Activated CD4-positive, alpha-beta T cell treated with anti-CD3 and anti-CD28 coated beads, Interleukin-2, amount 50 U/mL, for 16 hours (primary cell): Measurements from ENCODE around the gene CEP63.
"Not testable (repeated sequence)": the region's sequence is repeated elsewhere in the genome, so short reads cannot be mapped to it uniquely, and the experiment has no call there.

Experiments
- DNase-seq: peaks from one replicate; pipeline ENCODE4 v3.0.0-alpha.2; 2020

CEP63 gene

DNA sequence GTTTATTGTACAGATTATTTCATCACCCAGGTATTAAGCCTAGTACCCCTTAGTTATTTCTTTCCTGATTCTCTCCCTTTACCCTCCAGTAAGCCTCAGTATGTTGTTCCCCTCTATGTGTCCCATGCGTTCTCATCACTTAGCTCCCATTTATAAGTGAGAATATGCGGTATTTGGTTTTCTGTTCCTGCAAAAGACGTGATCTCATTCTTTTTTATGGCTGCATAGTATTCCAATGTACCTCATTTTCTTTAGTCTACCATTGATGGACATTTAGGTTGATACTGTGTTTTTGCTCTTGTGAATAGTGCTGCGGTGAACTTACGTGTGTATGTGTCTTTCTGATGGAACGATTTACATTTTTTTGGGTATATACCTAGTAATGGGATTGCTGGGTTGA, 36.7 kb downstream of the CEP63 start:
- DNase-seq, result no peak

DNA sequence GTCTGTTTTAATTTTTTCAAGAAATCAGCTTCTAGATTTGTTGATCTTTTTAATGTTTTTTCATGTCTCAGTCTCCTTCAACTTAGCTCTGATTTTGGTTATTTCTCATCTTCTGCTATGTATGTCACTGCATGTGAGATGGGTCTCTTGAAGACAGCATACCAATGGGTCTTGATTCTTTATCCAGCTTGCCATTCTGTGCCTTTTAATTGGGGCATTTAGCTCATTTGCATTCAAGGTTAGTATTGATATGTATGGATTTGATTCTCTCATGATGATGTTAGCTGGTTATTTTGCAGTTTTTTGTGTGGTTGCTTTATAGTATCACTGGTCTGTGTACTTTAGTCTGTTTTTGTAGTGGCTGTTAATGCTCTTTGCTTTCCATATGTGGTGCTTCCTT, 39.4 kb downstream of the CEP63 start:
- no peak for DNase-seq

DNA sequence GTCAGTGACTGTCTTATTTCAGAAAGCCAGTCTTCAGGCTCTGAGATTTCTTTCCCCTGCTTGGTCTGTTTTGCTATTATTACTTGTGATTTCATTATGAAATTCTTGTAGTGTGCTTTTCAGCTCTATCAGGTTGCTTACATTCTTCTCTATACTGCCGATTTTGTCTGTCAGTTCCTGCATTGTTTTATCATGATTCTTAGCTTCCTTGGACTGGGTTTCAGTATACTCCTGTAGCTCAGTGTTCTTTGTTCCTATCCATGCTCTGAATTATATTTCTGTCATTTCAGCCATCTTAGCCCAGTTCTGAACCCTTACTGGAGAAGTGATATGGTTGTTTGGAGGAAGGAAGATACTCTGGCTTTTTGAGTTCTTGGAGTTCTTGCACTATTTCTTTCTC, 40.5 kb downstream of the CEP63 start:
- no peak for DNase-seq

DNA sequence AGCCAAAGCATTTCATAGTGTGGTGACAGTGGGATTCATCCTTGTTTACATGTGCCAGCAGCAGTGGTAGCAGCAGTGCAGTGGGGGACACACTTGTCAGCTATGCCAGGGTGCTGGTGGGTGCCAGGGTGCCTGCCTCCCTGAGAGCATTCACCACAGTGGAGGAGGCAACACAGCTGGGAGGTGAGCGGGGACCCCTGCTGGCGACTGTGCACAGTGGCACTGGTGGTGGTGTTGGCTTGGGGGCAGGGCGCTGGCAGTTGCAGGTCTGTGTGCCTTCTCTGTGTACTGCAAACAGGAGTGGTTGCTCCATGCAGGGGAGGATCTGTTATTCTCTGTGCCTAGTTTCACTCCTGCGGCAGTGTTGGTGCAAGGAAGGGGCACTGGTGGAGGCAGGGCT, 41.2 kb downstream of the CEP63 start:
- no peak for DNase-seq

DNA sequence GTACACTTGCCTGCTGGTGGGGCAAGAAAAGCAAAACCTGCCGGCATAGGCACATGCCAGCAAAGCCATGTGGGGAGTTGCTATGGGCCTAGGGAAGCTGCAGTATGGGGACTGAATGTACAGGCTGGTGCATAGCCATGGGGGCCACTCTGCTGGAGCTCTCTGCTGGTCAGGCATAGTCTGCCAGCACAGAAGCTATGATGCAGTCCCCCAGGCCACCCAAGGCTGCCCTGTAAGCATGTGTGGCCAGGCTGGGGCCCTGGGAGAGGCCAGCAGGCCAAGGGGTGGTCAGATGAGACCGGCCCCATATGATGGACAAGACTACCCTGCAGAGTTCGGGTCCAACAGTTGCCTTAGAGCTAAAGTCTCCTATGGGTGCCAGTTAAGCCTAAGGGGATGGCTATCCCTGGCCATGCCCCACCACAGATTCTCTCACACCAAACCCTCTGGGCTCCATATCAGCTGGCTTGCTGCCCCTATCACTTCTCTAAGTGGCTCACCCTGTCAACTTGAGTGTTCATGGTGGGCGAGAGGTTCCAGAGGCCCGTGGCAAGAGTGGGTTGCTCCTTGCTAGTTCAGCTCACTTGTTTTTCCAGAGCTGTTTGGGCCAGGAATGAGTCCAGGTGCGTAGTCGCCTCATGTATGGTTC, 41.8 kb downstream of the CEP63 start:
- no peak for DNase-seq

DNA sequence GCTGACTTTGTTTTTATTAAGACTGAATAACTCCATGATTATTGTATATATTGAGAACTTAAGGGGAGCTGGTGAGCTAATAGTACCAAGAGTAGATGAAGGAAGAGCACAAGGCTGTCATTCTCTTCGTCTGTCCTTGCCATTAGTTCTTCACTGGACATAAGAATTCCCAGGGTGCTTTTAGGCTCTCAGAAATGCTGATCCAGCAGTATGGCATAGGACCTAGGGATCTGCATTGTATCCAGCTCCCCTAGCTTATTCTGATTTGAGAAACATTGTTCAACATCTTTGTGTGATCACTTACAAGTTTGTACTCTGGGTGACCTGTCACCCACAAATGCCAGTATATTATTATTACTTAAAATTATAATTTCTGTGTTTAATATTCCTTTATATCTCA, 47.6 kb downstream of the CEP63 start:
- DNase-seq, result no peak

DNA sequence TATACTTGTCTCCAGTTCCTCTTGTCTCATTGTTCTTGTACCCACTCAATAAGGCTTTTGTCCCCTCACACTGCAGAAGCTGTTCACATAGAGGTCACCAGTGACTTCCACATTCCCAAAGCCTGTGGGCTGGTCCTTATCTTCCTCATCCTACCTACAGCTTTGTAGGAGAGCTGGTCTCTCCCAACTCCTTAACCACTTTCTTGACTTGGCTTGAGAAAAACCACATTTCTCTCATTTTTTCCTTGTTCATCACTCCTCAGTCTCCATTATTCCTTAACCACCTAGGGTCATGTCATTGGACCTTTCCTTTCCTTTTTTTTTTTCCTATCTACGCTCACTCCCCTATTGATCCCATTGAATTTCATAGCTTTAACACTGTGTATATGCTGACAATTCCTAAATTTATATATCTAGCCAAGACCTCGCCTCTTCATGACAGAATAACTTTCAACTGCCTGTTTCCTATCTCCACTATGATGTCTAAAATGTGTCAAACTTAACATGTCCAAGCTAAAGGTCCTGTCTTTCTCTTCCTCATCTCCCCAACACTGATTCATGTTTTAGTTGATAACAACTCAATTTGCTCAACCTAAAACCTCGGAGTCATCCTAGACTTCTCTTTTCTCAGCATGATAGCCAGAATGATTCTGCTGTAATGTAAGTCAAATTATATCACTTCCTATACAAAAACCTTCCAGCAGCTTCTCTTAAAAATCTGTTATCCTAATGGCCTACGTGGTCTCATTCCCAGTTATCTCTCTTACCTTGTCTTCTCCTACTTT, 49.5 kb downstream of the CEP63 start:
- no peak for DNase-seq

DNA sequence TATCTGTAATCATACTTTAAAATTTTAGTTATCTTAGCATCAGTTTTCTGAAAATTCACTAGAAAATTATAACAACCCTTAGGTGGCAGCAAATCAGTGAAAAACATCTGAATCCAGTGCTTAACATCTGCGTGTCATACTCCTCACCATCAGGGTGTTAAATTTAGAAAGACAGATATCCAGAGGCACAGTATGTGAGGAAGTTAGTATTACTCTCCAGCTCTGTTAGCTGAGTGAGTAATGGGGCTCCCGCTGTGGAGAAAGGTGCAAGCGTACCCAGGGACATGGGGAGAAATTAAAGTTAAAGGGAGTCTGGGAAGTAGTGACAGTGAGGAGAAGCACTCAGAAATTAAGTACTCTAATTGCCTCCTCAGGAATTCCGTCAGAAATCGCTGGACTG, 50.9 kb downstream of the CEP63 start:
- DNase-seq, result no peak

DNA sequence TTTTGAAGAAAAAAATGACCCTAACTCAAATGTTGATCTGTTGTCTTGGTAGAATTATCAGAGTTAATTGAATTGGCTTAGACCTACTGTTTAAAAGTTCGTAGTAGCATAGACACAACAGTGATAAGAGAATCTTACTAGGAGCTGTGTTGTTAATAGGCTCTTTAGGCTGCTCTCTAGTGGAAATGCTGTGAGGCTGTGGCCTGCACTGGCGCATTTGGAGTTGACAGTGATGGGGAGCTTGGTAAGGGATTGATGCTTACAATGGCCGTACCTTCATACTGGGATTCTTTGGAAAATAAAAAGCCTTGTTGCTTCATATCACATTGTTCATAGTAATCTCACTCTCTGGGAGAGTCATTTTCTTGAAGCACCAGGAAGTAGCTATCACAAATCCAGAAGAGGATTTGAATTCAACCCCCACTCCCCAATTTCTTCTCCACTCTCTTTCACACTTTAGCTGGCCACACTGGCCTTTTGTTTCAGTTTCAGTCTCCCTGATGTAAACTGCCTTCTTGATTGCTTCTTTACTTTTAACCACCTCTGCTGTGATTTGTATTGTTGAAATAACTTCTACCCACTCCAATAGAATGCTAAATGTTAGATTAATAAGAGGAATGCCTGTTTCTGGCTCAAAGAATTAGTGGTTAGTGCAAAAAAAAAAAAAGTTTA, 56.6 kb downstream of the CEP63 start:
- DNase-seq, result no peak

DNA sequence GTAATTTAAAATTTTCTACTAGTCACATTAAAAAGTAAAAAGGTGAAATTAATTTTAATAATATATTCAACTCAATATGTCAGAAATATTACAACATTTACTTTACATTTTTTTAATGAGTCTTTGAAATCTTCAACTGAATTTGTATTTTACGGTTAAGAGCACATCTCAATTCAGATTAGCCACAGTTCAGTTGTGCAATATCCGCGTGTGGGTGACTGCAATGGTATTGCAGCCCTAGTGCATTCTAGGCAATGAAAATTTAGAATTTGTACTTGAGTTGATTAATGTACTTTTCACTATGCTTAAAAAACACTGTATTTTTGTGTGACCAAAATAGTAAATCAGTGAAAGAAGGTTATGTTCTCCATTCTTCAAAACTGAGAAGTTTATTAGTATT, 57.3 kb downstream of the CEP63 start:
- no peak for DNase-seq

DNA sequence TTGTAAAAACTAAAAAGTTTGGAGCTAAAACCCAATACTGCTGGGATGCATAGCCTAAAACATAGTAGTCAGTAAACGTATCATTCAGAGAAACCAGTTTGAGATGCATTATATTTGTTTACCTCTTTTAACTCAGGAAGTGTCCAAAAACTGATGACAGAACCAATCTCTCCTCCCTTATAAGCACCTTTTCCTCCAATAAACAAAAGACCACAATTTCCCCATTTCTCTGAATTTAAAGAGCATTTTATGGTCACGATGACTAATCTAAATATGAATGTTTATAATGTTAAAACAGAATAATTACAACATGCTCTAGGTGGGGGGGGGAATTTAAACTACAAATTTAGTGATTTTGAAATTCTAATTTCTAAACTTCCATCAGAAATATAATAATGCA, 58.5 kb downstream of the CEP63 start:
- no peak for DNase-seq

DNA sequence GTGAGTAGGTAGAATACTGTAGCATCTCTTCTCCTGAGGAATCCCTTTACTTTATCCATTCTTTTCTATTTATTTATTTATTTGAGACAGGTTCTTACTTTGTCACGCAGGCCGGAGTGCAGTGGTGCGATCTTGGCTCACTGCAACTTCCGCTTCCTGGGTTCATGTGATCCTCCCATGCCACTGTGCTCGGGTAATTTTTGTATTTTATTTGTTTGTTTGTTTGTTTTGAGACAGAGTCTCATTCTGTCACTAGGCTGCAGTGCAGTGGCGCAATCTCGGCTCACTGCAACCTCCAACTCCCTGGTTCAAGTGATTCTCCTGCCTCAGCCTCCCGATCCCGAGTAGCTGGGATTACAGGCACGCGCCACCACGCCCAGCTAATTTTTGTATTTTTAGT, 58.9 kb downstream of the CEP63 start:
- not testable (repeated sequence) for DNase-seq

DNA sequence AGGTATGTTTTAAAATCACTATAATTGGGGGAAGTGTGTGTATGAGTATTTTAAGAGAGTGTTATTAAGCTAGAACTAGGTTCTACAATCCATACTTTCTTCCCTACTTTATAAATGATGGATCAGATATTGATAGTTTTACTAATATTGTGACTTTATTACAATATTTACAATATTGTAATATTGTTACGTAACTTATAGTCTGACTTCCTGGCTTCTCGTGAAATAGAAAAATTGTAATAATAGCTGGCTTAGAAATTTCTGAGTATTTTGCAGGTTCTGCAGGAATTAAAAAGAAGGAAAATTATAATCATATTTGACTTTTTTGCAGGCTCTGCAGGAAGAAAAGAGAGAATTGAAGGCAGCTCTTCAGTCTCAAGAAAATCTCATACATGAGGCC, 60.0 kb downstream of the CEP63 start:
- no peak for DNase-seq

DNA sequence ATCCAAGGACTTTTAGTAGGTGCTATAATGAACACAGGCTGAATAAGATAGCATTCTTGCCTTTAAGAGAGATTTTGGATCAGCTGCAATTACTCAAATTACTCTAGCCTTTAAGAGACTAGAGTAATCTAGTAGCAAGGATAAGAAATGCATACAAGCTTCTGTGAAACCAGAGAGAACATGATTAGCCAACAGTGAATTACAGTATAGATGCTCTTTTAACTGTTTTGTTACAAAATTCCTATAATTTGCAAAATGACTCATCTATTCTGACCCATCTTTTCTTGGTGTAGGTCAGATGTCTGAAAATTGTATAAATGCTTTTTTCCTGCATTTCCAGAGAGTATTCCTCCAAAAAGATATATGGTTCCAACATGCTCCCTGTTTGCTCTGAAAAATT, 66.9 kb downstream of the CEP63 start:
- DNase-seq, result no peak

DNA sequence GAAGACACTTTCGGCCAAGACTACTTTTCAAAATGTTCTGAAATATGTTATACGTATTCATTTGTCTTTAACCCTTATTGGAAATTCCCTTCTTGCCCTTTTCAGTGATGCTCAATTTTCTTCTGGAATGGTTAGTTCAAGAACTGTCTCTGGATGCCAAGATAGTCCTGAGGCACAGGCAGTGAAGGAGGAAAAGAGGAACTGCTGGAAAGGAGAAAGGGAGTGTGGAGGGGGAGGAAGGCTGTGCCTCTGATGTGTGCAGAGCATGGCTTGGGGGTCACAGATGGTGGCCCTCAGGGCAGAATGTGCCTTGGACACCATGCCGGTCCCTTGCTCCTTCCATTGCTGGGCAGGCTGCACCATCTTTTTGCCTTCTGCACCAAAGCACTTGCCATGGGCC, 73.7 kb downstream of the CEP63 start:
- no peak for DNase-seq

DNA sequence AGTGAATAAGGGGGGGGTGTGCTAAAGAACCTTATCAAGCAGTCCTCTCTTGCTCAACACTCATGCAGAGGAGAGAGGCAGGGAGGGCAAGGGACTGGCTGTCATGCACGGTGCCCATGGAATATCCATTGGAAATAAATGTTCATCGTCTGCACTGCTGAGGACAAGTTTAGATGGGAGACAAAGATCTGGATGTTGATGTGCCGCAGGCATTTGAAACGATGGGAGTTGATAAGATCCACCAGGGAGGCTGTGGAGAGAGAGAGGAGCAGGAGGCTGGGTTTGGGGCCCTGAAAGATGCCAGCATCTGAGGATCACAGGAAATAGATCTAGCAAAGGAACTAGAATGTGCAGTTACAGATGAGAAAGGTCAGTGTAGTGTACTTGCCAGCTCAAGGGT, 76.2 kb downstream of the CEP63 start:
- no peak for DNase-seq

DNA sequence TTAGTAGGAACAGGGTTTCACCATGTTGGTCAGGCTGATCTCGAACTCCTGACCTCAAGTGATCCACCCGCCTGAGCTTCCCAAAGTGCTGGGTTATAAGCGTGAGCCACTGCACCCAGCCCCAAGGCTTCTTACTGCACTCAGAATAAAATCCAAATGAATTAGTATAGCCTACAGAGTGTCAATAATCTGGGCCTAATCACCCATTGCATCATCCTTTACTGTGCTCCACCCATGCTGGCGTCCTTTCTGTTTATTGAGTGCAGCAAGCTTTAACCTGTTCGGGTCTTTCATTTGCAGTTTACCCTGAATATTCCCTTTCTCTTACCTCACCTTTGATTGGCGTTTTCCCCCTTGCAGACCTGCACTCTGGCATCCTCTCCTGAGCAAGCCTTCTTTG, 77.7 kb downstream of the CEP63 start:
- no peak for DNase-seq

DNA sequence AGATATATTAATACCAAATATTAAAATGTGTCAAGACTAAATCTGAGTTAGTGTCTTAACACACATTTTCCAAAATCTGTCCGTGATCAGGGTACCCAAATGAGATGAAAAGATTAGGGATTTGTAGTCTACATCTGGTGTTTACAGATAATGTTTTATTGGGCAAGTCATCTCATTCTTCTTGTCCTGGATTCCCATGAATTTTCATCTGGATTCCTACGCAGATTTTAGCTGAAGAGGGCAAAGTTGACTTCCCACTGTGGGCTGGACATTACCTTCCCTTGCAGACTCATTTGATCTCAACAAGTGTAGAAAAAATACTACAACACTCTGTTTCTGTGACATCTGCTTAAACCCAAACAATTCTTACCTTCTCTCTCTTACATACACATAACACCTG, 79.1 kb downstream of the CEP63 start:
- DNase-seq, result no peak

DNA sequence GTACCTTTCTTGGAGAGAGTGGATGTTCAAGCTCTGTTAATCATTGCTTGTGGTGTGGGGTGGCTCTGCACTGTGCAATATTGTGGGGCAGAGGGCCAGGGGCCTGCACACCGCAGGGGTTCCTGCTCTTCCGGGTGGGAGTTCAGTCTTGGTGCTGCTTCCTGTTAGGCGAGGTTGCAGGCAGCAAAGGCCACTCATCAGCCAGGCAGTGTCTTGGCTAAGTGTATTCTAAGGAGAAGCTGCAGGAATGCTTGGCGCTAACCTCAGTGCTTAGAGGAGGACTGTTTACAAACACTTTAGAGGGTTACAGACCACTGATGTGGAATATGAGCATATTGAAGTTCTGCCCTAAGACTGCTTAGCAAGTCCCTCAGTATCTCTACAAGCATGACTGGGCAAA, 81.7 kb downstream of the CEP63 start:
- DNase-seq, result no peak

DNA sequence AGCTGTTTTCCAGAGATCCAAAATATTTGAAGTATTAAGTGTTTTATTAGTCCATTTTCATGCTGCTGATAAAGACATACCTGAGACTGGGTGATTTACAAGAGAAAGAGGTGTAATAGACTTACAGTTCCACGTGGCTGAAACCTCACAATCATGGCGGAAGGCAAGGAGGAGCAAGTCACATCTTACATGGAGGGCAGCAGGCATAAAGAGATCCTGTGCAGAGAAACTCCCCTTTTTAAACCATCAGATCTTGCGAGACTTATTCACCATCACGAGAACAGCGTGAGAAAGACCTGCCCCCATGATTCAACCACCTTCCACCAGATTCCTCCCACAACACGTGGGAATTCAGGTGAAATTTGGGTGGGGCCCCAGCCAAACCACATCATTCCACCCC, 82.9 kb downstream of the CEP63 start:
- DNase-seq, result no peak

DNA sequence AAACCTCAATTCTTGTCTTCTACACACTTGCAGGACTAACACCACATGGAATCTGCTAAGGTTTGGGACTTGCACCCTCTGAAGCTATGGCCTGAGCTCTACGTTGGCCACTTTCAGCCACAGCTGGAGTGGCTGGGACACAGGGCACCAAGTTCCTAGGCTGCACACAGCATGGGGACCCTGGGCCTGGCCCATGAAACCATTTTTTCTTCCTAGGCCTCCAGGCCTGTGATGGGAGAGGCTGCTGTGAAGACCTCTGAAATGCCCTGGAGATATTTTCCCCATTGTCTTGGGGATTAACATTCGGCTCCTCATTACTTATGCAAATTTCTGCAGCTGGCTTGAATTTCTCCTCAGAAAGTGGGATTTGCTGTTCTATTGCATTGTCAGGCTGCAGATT, 84.0 kb downstream of the CEP63 start:
- not testable (repeated sequence) for DNase-seq

DNA sequence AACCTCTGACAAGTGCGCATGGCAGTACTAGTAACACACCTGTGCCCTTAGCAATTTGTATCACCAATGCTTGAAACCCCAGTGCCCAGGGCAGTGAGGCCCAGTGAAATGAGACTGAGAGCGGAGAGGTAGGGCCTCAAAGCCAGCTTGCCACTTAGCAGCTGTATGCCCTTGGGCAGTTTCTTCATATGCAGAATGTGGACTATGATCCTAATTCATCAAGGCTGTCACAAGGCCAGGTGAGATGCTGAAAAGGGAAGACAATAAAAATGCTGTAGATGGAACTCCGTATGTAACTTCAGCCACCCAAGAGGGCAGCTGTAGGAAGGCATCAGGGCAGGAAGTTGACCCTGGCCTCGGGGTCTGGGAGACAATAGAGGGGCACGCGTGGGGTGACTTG, 90.6 kb downstream of the CEP63 start:
- DNase-seq, result no peak

DNA sequence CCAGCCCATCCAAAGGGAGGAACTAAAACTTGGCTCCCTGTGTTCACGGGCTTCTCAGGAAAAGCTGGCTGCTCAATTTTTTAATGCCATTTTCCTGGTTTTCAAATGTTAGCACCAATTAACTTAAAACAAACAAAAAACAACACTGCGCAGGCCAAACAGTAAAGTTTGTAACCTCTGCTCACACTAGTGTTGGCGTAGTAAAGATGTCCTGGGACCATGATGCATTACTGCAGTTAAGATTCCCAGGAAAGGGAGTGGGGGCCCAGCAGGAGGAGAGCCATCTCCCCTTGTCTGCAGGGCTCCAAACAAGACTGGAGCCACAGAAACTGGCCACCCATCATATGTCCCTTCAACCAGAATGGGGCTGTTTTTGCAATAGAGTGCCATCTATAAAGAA, 91.0 kb downstream of the CEP63 start:
- no peak for DNase-seq

DNA sequence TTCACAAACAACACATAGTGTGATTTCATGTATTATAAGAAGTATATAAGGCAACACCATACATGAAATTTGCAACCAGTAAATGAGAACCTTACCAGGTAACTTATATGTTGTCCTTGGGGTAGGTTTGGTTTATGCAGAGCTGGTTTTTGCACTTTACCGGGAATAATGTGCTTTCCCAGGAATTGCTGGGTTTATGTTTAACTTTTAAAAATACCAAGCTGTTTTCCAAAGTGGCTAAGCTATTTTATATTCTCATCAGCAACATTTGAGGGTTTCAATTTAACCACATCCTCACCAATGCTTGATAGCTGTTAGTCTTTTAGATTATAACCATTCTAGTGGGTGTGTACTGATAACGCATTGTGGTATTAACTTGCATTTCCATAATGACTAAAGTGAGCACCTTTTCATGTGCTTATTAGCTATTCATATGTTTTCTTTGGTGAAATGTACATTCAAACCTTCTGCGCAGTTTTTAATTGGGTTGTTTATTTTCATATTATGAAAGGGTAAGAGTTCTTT, 93.3 kb downstream of the CEP63 start:
- no peak for DNase-seq
